Right ventricle myocardium superior (tissue), 1 donor: ENCODE results near the gene NAT8L. TPM values are rescaled to one million over a fixed set of nuclear protein-coding genes. Genes with fewer than 3 reads are reported as not detected.
A peak's percentile ranks its signal among the peaks of the same experiment; 100 is the strongest.

ENCODE experiments used
- ATAC-seq: fragments of 200-7000 bp; cut with Tn5 transposase; one replicate; pipeline ENCODE4 v1.9.1; 2020; ENCODE audit warnings: mild to moderate bottlenecking; ENCODE audit not compliant: poor library complexity
- DNase-seq: peaks from one replicate; pipeline ENCODE4 v3.0.0-alpha.2; 2020
- intact Hi-C: fragments of 100-400 bp; cut with DNase I; formaldehyde crosslinking; loops from one replicate; pipeline ENCODE4 v1.11.2; 2022
- total RNA-seq: library from RNA; stranded (reverse); fragmentation: NEBNext Ultra II Directional; extraction: Animal tissue kit (Norgen Biotek cat#: 25700); gene quantifications from one replicate; pipeline ENCODE4 v1.2.1, GENCODE V29; 2021
- donor health status: DM: no; HTN: yes; CAD: no; lungs with severe emphysema.

NAT8L gene
- total RNA-seq, 1 donor from 2014 or later, result 1.00 TPM

DNA sequence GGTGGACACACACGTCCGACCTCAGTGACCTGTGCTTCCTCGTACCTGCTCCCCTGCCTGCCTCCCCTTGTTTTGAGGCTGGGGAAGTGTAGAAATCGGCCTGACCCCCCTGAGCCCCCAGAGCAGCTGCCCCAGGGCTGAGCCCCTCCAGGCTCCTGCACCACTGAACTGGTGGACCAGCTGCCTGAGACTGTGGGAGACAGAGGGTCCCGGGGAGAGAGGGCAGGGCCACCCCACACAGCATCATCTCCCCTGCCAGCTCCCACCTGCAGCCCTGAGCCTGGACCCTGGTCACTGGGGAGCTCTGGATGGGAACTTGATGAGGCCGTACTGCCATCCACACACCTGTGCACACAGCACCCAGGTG is 15.0 kb upstream of the NAT8L start:
- intact Hi-C loops, result no loop called here
- ATAC-seq, result no peak
- DNase-seq, result no peak

DNA sequence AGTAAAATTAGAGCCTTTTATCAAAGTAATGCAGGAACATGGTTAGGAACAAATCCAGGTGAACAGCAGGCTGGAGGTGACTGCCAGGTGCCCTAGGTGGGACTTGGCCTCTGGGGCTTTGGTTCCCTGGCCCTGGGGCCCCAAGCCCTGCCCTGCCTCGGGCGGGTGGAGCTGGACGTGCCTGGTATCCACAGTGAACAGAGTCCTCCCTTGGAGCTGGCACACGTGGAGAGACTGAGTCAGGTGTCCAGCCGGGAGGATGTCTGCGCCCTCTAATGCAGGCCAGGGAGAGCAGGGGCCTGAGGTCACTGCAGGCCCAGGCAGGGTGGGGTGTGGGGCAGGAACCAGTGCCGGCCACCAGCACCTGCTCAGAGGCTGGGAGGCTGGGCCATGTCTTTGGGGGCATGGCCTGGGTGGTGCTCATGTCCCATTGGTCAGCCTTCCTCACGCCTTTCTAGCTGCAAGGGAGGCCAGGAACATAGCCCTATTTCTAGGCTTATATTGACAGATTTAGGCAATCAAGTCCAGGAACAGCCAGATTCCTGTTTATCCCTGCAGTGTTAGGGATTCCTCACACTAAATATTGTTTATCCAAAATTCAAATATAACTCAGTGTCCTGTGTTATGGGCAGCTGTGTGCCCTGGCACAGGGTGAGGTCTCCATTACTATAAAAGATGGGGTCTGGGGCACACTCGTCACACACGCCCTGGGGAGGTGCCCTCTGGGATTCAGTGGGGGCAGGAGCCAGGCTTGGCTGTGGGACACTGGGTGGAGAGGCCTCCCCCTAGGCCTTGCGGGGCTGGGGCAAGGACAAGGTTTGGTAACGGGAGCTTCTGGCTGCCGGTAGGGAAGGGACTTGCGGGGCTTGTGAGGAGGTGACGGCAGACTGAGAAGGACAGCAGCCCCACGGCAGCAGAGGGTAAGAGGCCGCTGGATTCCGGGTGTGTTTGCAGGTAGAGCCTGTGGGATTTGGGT is 14.3 kb upstream of the NAT8L start:
- DNase-seq (peak; percentile 10), ATAC-seq (no peak)
- intact Hi-C loops, result no loop called here

DNA sequence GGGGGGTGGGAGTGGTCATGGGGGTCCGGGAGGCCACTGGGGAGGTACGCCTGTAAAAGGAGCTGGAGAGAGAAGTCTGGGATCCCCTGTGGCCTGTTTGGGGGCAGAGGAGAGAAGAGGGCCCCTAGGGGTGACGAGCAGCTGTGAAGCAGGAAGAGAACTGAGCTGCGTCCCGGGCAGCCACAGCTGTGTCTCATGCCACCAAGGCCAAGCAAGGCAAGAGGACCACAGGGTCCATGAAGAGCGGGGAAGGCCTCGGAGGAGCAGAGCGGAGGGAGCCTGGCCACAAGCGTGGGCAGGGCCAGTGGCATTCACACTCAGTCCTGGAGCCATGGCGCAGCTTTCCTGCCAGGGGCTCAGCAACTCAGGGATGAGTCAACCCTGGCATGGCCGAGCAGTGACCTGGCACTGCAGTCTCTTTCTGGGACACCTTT is 13.6 kb upstream of the NAT8L start:
- intact Hi-C loops, result no loop called here
- ATAC-seq, result no peak
- peak; percentile 30 for DNase-seq

DNA sequence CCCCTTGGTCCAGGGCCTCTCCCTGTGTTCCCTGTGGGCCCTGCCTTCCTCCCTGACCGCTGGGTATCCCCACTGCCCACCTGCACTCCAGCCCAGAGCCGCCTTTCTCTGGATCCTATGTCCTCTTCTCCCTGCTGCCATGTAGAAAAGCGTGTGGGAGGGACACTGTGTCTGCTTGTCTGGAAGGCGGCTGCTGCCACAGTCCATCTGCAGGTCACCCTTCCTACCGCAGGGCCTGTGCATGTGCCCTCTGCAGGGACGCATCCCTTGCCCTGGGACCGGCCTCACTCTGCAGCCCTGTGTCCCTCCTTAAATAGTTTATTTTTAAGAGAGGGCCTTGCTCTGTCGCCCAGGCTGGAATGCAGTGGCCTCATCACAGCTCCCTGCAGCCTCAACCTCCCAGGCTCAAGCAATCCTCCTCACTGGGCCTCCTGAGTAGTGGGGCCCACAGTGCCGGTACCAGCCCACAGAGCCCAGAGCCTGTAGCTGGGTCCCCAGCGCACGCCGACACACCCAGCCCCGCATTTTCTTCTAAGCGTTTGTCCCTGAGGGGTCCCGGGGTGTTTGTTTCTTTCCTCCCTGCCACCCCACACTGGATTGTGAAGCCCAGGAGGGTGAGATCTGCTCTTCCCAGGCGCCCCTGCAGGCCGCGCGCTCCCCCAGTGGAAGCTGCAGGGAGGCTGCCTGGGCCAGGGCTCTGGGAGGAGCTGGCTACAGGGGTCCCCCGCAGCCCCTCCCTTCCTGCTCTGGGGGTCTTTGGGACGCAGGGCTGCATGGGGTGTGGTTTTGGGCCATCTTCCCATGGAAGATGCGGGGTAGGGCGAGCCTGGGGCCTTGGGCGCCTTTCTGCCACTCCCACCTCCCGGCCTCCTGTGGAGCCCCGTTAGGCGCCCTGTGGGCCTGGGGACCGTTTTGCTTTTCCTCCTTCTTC is 12.8 kb upstream of the NAT8L start:
- DNase-seq, result peak; percentile 20
- intact Hi-C loops, result no loop called here
- ATAC-seq, result no peak

DNA sequence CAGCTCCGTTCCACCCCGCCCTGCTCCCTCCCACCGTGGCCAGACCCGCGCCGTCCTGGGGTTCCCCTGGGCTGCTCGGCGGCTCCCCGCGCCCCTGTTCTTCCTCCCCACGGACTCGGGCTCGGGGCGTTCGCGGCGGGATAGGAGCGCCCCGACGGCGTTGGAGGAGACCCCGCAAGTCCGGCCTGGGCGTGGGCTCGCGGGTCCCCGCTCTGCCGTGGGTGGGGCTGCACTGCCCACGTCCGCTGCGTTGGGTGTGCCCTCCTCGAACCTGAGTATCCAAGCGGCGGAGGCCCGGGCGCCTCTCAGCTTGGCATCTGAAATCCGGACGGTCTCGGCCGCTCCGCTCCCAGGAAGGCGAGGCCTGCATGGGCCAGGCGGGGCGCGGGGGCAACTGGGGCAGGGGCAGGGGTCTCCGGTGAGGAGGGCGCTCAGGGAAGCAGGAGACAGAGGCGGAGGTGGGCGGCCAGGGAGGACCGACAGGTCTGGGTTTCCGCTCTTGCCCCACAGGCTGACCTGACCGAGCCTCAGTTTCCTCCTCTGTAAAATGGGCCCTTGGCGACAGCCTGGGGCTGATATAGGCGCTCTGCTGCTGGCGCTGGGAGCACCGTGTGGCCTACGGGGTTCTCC is 12.0 kb upstream of the NAT8L start:
- ATAC-seq (no peak), DNase-seq (peak; percentile 28)
- intact Hi-C loops, result no loop called here

DNA sequence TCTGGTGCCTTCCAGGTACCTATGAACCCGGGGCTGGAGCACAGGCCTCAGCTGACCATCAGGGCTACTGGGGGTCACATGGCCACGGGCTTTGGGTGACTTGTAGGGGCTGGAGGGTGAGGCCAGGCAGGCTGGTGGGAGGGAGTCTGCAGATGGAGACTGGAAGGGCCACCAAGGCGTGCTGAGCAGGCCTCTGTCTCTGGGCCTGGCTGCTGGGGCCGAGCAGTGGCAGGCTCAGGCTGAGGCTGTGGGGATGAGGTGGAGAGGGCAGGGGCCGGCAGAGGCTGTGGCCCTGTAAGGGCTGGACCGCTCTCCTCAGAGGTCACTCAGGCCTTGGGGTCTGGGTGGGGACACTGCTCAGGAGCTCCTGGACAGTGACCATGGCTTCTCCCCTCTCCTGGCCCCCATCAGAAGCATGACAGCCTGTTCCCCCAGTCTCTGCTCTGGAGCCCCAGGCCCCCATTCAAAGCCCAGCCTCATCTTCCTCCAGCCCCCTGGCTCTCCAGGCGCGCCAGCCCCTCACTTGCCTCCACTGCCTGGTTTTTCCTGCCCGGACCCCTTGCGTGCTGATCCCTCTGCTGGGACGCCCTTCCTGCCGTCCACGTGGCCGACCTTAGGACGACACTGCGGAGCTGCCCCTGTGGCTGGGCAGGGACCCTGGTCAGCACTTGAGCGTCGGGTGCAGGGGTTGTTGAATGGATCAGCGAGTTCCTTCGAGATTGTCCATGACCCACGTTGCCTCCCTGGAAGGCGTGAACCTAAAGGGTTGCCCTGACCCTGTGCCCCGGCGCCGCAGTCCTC is 11.1 kb upstream of the NAT8L start:
- DNase-seq (no peak), ATAC-seq (no peak)
- intact Hi-C loops, result no loop called here

DNA sequence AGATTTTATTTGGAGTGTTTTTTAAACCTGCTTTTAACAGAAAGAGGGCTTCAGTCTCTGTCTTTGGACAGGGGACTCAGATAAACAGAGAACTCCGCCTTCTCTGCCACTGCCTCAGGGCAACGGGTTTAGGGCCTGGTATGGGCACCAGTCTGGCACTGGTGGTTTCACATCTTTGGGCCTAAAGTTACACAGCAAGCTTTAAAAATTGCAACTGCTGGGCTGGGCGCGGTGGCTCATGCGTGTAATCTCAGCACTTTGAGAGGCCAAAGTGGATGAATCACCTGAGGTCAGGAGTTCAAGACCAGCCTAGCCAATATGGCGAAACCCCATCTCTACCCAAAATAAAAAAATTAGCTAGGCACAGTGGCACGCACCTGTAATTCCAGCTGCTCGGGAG is 10.3 kb upstream of the NAT8L start:
- no peak for ATAC-seq
- no peak for DNase-seq
- intact Hi-C loops, result no loop called here

DNA sequence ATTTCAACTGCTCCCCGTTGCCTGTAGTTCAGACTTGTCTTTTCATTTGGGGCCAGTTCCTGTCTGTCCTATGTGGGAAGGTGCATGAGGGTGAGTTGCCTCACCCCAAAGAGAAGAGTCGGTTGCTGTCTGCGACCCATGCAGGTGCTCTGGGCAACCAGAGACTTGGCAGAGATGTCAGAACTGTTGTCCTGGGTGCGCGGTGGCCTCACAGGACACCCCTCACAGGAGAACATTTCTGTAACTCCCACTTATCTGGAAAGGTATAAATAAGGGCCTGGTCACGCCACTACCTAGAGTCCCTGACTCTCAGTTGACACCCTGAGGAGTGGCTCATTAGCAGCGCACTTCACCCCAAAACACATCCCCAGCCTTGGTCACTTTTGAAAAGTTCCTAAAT is 9.7 kb upstream of the NAT8L start:
- intact Hi-C loops, result no loop called here
- DNase-seq (no peak), ATAC-seq (no peak)

DNA sequence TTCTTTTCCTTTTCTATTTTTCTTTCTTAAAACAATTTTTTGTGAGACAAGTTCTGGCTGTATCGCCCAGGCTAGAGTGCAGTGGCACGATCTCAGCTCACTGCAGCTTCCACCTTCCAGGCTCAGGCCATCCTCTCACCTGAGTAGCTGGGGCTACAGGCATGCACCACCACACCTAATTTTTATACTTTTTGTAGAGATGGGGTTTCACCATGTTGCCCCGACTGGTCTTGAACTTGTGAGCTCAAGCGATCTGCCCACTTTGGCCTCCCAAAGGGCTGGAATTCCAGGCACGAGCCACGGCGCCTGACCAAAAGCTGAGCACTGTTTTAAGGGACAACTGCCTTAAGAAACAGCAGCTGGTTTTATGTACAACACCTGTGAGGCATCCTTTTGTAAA is 9.3 kb upstream of the NAT8L start:
- intact Hi-C loops, result no loop called here
- DNase-seq, result no peak
- no peak for ATAC-seq

DNA sequence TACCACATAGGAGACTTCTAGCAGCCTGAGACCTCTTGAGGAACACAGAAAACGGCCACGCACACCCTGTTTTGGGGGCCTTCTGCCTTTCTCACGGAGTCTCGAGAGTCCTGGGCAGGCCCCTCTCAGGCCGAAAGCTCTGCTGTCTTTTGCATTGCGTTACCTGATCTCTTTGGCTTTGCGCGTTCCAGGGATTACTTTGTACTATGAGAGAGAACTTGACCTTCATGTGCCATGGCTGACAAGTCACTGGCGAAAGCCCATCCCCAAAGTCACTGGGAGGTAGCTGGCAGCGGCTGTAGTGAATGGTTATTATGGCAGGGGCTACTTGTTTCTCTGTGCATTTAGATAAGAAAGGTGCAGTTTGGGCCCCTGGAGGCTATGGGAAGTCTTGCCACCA is 8.0 kb upstream of the NAT8L start:
- ATAC-seq (no peak), DNase-seq (peak; percentile 10)
- intact Hi-C loops, result no loop called here

DNA sequence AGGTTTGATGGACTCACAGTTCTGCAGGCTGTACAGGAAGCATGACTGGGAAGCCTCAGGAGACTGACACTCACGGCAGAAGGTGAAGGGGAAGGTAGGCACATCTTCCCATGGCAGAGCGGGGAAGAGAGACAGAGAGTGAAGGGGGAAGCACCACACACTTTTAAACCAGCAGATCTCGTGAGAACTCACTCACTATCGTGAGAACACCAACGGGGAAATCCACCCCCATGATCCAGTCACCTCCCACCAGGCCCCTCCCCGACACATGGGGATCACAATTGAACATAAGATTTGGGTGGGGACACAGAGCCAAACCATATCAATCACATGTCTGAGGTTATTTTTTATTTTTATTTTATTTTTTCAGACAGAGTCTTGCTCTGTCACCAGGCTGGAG is 4.9 kb upstream of the NAT8L start:
- intact Hi-C loops, result no loop called here
- DNase-seq (no peak), ATAC-seq (no peak)

DNA sequence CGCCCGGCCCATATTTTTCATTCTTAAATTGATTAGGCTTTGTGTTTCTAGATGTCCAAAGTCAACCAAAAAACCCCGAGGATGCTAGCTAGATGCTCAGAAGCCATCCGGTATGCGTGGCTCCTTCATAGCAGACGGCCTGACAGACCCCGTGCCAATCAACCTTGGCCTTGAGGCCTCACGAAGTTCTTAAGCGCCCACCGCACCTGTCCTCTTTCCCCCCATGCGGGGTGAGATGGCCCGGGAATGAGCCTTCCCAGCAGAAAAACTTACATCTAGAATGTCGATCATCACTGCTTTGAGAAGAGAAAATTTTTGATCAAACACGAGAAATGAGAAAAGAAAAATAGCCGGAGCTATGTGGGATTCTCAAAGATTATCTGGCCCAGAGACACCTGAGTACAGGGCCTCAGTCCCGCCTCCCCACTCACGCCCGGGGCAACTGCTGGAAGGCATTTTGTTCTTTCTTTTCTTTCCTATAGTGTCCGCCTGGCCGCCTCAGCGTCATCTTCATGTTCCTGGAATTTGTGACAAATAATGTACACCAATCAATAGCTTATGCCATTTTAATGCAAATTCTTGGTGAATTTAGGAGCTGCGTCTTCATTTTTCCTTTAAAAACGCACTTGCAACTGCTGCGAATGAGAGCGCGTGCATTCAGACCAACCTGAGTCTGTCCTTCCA is 1.6 kb upstream of the NAT8L start:
- ATAC-seq, result no peak
- intact Hi-C loops, result no loop called here
- no peak for DNase-seq

DNA sequence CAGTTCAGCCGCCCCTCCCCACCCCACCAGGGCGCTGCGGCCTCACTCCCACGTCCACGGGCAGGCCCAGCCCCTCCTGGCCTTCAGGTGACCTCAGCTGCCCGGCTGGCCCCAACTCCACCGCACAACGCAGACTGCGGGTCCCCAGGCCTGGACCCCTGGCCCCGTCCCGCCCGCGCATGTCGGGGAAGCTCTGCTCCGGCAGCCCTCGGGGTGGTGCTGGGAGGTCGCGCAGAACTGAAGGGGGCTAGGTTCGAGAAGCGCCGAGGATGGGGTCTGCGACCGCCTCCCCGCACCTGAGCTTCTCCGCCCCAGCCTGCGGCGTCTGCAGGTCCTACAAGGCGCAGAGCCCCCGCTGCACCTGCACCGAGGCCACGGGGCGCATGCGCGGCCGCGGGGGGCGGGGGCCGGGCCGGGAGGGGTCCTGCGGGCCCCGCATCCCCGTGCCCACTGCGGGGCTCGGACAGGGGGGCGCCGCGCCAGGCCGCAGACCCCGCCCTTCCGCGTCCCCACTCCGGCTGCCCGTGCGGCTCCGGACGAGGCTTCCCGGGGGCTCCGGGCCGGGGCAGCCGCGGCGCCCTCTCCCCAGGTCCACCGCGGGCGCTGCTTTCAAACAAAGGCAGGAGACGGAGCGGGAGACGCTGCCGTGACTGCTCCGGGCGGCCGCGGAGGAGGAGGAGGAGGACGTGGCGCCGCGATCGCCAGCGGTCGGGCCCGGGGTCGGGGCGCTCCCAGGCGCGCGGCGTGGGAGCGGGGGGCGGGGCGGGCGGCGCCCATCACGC is 672 bp upstream of the NAT8L start:
- intact Hi-C loops, result no loop called here
- DNase-seq (peak; percentile 38), ATAC-seq (no peak)

DNA sequence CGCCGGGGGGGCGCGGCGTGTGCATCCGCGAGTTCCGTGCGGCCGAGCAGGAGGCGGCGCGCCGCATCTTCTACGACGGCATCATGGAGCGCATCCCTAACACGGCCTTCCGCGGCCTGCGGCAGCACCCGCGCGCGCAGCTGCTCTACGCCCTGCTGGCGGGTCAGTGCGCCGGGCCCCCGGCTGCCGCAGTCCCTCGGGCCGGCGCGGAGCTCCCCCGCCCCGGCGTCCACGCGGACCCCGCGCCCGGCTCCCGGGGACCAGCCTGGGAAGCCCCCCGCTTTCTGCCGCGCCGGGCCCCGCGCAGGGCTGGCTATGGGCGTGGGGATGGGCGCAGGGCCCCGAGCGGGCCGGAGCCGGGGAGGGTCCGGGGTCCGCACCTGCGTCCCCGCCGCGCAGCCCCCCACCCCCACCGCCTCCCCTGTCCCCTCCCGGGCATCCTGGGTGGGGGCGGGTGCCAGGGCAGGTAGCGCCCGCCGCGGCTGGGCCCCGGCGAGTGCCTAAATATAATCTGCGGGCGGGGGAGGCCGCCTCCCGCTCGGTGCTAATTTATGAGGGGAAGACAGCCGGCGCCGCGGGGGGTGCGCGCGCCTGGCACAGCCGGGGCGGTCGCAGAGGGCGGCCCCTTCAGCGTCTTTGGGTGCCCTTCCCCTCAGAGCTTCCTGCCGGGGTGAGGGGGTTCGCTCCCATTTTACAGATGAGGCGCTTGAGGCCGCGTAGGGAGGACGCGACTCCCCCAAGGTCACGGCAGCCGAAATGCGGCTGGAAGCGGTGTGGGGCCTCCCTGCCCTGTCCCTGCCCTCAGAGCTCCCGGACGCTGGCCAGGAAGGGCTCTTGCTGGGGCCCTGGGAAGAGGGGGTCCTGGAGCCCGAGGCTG is 837 bp downstream of the NAT8L start:
- ATAC-seq, result no peak
- intact Hi-C loops, result no loop called here

DNA sequence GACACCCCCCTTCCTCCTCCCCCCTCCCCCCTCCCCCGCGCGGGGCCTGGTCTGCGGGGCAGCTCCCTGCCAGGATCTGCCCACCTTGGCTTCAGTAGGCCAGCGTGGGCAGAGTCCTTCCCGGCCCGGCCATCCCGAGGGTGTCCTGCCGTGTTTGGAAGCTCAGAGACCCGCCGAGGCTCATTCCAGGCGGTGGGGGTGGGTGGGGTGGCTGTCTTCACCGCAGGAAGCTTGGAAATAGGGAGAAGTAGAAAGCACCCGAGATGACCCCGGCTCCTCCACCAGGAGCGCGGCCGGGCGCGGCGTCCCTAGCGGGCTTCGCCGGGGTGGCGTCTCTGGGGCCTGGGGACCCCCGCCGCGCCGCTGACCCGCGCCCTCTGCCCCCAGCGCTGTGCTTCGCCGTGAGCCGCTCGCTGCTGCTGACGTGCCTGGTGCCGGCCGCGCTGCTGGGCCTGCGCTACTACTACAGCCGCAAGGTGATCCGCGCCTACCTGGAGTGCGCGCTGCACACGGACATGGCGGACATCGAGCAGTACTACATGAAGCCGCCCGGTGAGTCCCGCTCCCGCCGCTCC is 1.6 kb downstream of the NAT8L start:
- intact Hi-C loops, result no loop called here
- ATAC-seq (no peak), DNase-seq (no peak)

More for the DNA sequence above, 837 bp downstream of the NAT8L start:
- DNase-seq, result peak; percentile 24
